ENCODE data around the gene TMEM238.

TMEM238 gene

DNA sequence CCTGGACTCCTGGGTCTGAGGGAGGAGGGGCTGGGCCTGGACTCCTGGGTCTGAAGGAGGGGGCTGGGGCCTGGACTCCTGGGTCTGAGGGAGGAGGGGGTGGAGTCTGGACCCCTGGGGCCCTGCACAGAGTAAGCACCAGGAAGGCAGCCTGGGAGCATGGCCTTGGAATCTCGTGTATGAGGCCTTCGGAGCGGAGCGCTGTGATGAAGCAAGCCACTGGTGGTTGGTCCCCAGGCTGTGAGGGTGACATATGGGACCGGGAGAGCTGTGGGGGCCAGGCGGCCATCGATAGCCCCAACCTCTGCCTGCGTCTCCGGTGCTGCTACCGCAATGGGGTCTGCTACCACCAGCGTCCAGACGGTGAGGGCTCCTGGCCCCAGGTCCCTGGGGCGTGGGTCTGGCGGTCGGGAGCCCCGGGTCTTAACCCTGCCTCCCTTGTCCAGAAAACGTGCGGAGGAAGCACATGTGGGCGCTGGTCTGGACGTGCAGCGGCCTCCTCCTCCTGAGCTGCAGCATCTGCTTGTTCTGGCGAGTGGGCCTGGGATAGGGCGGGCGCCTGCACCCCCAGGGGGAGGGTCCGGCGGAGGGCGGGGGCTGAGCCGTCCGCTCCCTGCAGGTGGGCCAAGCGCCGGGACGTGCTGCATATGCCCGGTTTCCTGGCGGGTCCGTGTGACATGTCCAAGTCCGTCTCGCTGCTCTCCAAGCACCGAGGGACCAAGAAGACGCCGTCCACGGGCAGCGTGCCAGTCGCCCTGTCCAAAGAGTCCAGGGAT, 6.5 kb downstream of the TMEM238 start:
- DNase-seq (ENCODE audit: low read depth): no peak

DNA sequence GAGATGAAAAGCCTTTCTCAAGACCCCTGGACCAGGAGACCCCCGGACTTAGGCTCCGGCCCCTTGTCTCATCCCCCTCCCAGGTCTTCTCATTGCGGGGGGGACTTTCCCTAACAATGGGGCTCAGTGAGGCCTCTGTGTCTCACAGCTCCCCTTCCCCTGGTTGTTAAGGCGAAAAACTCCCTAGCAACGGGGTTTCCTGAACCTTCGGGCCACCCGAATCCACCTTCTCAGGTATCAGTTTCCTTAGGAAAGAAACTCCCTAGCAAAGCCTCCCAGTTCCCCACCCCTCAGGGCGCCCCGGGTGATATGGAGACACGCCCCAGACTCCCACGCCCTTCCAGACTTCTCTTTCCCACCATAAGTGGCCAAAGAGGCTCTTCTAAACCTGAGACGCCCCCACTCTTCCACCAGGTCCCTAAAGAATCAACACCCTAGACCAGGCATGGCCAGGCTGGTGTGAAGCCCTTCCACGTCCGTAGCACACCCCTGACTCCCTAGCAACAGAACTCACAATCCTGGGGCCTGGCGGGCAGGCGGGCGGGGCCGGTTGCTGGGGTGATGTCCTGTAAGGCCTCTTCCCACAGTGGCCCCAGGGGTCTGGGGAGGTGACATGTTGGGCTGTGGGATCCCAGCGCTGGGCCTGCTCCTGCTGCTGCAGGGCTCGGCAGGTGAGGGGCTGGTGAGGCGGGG, 7.7 kb downstream of the TMEM238 start, which contains the start of gene TMEM190:
Gene TMEM190 (plus strand): TSS at position 586 of the 693 bp plus-strand sequence. CDS start 28 bp downstream, at position 614.
- DNase-seq (ENCODE audit: low read depth): no peak

DNA sequence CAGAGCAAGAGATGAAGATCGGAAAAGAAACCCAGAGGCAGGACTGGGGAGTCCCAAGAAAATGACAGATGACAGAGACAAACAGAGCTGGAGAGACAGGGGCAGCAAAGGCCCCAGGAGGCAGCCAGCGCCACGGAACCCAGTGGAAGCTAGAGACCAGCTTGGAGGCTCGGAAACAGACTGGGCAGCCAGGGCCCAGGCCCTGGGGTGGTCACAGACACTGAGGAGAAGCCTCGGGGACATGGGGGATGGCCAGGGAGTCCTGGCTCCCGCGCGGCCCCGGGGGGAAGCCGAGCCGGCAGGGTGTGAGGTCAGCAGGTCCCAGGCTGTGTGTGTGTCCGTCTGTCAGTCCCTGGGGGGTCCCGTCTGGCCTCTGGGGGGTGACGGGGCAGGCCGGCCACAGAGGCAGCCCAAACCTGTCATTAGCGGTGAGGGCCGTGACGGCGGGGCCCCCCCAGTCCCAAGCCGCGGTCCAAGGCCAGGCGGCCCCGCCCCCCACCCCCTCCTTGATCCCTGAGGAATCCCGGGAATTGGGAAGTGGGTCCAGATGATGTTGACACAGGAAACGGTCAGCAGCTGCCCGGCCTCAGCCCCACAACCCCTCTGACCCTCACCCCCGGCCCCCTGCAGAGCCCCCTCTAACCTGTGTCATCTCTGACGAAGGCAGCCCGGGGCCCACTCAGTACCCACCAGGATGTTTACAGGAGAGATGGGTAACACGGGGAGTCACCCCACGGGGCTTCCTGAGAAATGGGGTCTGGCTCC, 9.9 kb downstream of the TMEM238 start:
- DNase-seq (ENCODE audit: low read depth): no peak

GRCh38 chr19:55373306-55373992, 10.6 kb downstream of the TMEM238 start:
- no peak for DNase-seq (ENCODE audit: low read depth)

GRCh38 chr19:55372316-55373081, 11.6 kb downstream of the TMEM238 start:
- no peak for DNase-seq (ENCODE audit: low read depth)

GRCh38 chr19:55370305-55370988, 13.6 kb downstream of the TMEM238 start, which contains the start of gene IL11:
IL11 (minus strand) TSS chr19:55370463; CDS start chr19:55370310, 153 bp downstream.
- DNase-seq (ENCODE audit: low read depth): no peak

- DNase-seq (ENCODE audit: low read depth): no peak
Measured at GRCh38 chr19:55369653-55370304, 14.3 kb downstream of the TMEM238 start.

GRCh38 chr19:55368701-55369563, 15.2 kb downstream of the TMEM238 start:
- no peak for DNase-seq (ENCODE audit: low read depth)

- DNase-seq (ENCODE audit: low read depth): no peak
Measured at GRCh38 chr19:55368106-55368505, 16.0 kb downstream of the TMEM238 start.

DNA sequence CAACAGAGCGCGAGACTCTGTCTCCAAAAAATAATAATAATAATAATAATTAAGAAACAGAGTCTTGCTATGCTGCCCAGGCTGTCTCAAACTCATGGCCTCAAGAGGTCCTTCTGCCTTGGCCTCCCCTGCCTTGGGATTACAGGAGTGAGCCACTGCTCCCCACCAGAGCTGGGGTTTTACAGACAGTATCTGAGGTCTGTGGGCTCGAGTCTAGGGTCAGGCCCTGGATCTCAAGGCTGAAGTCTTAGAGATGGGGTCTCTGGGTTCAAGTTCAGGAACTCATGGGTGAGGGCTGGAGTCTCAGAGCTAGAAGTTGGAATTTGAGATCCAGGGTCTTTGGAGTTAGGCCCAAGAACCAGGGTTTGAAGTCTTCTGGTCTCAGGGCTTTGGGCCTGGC, 17.3 kb downstream of the TMEM238 start:
- no peak for DNase-seq (ENCODE audit: low read depth)

GRCh38 chr19:55365964-55366363, 18.1 kb downstream of the TMEM238 start:
- DNase-seq (ENCODE audit: low read depth): no peak

DNA sequence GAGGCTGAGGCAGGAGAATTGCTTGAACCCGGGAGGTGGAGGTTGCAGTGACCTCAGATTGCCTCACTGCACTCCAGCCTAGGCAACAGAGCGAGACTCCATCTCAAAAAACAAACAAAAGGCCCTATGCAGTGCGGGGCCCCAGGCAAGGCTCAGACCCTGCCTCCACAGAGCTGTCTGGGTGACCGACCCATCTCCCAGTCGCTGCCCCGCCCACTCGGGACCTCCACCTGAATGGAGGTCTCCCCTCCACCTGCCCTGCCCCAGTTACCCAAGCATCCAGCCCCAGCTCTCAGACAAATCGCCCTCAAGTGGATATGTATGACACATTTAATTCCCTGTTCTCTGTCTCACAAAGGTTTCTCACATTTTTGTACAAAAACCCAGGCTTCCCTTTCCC, 18.8 kb downstream of the TMEM238 start:
- DNase-seq (ENCODE audit: low read depth): no peak

DNA sequence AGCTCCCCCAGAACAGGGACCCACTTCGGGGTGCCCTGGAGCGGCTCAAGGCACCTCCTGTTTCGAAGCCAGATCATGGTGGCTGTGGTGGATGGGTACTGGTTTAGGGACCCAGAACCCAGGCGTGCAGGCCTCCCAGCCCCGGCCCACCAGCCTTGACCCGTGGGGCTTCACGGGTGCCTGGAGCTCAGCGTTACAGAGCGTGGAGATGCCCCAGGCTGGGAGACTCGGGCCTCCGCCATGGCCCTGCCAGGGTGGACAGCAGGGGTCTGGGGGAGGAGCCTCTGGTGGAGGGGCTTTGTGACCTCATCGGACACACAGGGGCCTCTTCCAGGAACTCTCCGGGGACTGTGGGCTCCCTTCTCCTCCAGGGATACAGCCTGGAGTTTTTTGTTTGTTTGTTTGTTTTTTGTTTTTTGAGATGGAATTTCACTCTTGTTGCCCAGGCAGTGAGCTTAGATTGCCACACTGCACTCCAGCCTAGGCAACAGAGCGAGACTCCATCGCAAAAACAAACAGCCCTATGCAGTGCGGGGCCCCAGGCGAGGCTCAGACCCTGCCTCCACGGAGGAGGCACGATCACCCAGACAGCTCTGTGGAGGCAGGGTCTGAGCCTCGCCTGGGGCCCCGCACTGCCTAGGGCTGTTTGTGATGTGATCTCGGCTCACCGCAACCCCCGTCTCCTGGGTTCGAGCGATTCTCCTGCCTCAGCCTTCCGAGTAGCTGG, 20.9 kb downstream of the TMEM238 start, which contains the start of gene GARIN5B:
Gene GARIN5B (minus strand): TSS at position 271 of the 727 bp plus-strand sequence. CDS start 194 bp downstream, at position 77.
- DNase-seq (ENCODE audit: low read depth): no peak

GRCh38 chr19:55362174-55362989, 21.7 kb downstream of the TMEM238 start:
- DNase-seq (ENCODE audit: low read depth): no peak

GRCh38 chr19:55360902-55361301, 23.2 kb downstream of the TMEM238 start:
- no peak for DNase-seq (ENCODE audit: low read depth)

DNA sequence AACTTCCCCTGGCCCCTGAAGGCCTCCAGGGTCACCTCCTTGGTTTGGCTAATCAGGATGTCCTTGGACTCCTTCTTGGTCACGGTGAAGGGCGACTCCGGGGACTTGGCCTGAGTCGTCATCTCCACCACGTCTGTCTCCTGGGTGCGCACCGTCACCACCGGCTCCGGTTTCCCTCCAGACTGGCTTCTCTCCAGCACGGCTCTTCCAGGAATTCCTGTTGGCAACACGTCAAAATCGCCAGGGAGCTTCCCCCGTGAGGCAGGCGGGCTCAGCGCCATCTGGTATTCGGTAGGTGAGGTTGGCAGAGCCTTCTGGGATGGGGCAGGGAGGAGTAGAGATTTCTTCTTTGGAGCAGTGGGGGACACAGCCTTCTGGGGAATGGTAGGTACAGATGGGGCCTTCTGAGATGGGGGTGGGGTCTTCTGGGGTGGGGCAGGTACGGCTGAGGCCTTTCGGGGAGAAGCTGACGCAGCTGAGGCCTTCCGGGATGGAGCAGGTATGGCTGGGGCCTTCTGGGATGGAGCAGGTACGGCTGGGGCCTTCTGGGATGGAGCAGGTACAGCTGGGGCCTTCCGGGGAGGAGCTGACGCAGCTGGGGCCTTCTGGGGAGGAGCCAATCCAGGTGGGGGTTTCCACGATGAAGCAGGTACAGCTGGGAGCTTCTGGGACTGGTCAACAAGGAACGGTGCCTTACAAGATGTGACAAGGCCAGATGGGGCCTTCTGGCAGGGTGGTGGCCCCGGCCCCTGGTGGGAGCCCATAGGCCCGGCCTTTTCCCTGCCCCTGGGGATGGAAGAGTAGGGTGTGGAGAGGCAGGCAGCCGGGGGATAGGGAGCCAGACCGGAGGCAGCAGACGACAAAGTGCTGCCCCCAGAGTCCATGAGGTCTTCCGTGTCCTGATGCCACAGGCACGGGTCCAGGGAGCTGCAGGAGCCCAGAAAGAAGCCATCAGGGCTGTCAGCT, 24.9 kb downstream of the TMEM238 start:
- no peak for DNase-seq (ENCODE audit: low read depth)
